ENCODE measurements around the gene ANKRD44. TPM values are rescaled to one million over a fixed set of nuclear protein-coding genes. Genes with fewer than 3 reads are reported as not detected.

The ANKRD44 gene
- total RNA-seq, 4 donors from 2014 or later, result 9.1 to 20.8 (median 14.9) TPM

DNA sequence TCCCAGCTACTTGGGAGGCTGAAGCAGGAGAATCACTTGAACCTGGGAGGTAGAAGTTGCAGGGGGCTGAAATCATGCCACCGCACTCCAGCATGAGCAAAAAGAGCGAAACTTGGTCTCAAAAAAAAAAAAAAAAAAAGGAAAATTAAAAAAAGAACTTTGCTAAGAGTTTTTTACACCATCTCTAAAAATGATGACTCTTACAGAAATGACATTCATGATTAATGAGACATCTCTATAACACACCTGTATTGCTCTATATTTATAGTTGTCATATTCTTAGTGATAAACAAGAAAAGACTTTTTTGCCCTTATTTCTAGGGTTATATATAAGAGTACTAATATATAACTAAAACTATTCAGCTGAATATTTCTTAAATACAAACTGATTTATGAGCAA, 34.4 kb downstream of the ANKRD44 start:
- no peak overlapping the region for H3K4me3 ChIP-seq (ENCODE audit: low read depth, poor library complexity, severe bottlenecking)
- WGBS, 2 donors, result 95 to 100% methylated on average over 2 of the region's 2 CpGs
- no peak for TF ChIP-seq POLR2A (IDR thresholded peaks at IDR 0.05)
- TF ChIP-seq, protein P1, sequence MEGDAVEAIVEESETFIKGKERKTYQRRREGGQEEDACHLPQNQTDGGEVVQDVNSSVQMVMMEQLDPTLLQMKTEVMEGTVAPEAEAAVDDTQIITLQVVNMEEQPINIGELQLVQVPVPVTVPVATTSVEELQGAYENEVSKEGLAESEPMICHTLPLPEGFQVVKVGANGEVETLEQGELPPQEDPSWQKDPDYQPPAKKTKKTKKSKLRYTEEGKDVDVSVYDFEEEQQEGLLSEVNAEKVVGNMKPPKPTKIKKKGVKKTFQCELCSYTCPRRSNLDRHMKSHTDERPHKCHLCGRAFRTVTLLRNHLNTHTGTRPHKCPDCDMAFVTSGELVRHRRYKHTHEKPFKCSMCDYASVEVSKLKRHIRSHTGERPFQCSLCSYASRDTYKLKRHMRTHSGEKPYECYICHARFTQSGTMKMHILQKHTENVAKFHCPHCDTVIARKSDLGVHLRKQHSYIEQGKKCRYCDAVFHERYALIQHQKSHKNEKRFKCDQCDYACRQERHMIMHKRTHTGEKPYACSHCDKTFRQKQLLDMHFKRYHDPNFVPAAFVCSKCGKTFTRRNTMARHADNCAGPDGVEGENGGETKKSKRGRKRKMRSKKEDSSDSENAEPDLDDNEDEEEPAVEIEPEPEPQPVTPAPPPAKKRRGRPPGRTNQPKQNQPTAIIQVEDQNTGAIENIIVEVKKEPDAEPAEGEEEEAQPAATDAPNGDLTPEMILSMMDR (IDR thresholded peaks at IDR 0.05), result no peak
- intact Hi-C loops (cut with DNase I; ENCODE audit: low total_unique reads), result no loop called here
- no peak for DNase-seq (ENCODE audit: low spot score in 2 of 2)

DNA sequence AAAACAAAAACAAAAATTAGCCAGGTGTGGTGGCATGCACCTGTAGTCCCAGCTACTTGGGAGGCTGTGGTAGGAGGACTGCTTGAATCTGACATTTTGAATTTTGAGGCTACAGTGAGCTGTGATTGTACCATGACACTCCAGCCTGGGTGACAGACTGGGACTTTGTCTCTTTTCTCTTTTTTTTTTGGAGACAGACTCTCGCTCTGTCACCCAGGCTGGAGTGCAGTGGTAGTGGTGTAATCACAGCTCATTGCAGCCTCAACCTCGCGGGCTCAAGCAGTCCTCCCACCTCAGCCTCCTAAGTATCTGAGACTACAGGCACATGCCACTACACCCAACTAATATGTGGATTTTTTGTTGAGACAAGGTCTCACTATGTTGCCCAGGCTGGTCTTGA, 35.6 kb downstream of the ANKRD44 start:
- no peak for DNase-seq (ENCODE audit: low spot score in 2 of 2)
- intact Hi-C loops (cut with DNase I; ENCODE audit: low total_unique reads), result no loop called here
- no peak overlapping the region for H3K4me3 ChIP-seq (ENCODE audit: low read depth, poor library complexity, severe bottlenecking)
- TF ChIP-seq, protein P1 (IDR thresholded peaks at IDR 0.05), result no peak
- TF ChIP-seq POLR2A (IDR thresholded peaks at IDR 0.05), result no peak
- 93 to 95% methylated on average over 3 of the region's 3 CpGs for WGBS, 2 donors

DNA sequence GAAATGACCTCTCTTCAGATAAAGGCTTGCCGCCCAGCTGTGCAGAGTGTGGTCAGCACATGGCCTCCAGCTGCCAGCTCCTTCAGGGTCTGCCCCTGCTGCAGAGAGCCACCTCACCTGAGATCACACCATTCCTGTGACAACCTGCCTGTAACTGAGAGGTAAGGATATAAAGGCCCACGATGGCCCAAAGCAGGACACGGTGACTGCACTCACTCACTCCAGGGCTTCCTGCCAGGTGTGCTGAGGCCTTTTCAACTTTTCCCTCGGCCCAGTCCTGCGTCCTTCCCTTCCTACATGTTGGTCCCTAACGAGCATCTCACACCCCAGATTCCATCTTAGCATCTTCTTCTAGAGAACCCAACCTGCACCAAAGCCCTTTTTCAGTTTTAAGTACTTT, 36.2 kb downstream of the ANKRD44 start:
- no peak overlapping the region for H3K4me3 ChIP-seq (ENCODE audit: low read depth, poor library complexity, severe bottlenecking)
- WGBS, 2 donors, result 78 to 80% methylated on average over 6 of the region's 6 CpGs
- no peak for TF ChIP-seq POLR2A (IDR thresholded peaks at IDR 0.05)
- TF ChIP-seq, protein P1 (IDR thresholded peaks at IDR 0.05), result no peak
- intact Hi-C loops (cut with DNase I; ENCODE audit: low total_unique reads), result no loop called here
- DNase-seq (ENCODE audit: low spot score in 2 of 2), result no peak

DNA sequence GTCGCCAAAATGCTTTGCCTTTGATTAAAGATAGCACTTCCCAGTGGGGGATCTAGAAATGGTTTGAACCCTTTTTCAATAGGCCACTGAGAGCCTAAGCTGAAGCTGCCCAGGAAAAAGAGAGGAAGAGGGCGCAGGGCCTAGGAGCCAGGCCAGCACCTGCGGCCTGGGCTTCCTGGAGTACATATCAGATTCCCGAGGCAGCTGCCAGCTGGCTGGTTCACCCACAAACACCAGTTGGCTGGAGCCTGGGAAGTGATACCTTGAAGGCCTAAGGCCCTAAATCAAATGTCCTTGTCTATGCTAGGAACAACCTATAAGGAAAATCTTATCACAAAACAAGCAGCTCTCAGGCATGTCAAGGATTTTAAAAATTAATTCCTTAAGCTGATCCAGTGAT, 37.1 kb downstream of the ANKRD44 start:
- no peak for DNase-seq (ENCODE audit: low spot score in 2 of 2)
- WGBS, 2 donors, result 36 to 43% methylated on average over 4 of the region's 4 CpGs
- TF ChIP-seq, protein P1 (IDR thresholded peaks at IDR 0.05), result no peak
- TF ChIP-seq POLR2A (IDR thresholded peaks at IDR 0.05), result no peak
- intact Hi-C loops (cut with DNase I; ENCODE audit: low total_unique reads), result no loop called here
- no peak overlapping the region for H3K4me3 ChIP-seq (ENCODE audit: low read depth, poor library complexity, severe bottlenecking)

DNA sequence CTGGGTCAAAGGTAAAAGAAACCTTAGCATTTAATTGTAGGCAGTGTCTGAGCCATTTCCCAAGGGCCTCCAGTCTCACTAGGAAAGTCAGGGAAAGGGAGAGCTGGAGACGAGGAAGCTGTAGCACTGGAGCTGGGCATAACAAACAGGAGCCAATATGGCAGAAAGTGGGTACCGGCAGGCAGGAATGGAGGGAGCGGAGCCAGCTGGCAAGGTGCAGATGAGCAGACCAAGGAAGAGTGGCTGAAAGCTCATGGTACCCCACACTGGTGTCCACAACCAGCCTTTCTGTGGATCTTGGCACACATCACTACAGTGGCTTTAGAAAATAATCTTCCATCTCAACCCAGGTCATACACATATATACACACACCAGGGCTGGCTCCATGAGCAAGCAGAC, 40.0 kb downstream of the ANKRD44 start:
- no peak for DNase-seq (ENCODE audit: low spot score in 2 of 2)
- intact Hi-C loops (cut with DNase I; ENCODE audit: low total_unique reads), result no loop called here
- 92 to 95% methylated on average over 3 of the region's 3 CpGs for WGBS, 2 donors
- H3K4me3 ChIP-seq (ENCODE audit: low read depth, poor library complexity, severe bottlenecking), result no peak overlapping the region
- no peak for TF ChIP-seq POLR2A (IDR thresholded peaks at IDR 0.05)
- TF ChIP-seq, protein P1 (IDR thresholded peaks at IDR 0.05), result no peak

DNA sequence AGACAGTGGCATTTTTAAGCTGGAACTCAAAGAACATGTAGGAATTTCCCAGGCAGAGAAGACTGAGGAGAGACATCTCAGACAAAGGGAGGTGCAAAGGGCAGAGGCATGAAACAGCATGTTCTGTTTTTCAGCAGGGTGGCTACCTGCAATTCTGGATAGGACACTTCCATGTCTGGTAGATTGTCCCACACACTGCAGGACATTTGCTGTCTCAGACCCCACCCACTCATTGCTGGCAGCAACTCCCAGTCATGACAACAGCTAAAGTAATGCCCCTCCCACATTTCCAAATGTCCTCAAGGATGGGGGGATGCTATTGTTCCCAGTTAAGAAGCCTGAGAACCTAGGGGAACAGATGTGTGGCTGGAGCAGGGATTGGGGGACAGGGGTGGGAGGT, 40.8 kb downstream of the ANKRD44 start:
- intact Hi-C loops (cut with DNase I; ENCODE audit: low total_unique reads), result no loop called here
- DNase-seq (ENCODE audit: low spot score in 2 of 2), result no peak
- TF ChIP-seq POLR2A (IDR thresholded peaks at IDR 0.05), result no peak
- TF ChIP-seq, protein P1 (IDR thresholded peaks at IDR 0.05), result no peak
- no peak overlapping the region for H3K4me3 ChIP-seq (ENCODE audit: low read depth, poor library complexity, severe bottlenecking)
